CD4-positive, CD25-positive, alpha-beta regulatory T cell (primary cell): Measurements from ENCODE around the gene CFAP410. TPM values are rescaled to one million over a fixed set of nuclear protein-coding genes. Genes with fewer than 3 reads are reported as not detected.

ENCODE experiments used
- ATAC-seq, 2 donors: fragments of 150-1000 bp; cut with Tn5 transposase; one replicate each; pipeline ENCODE4 v1.10.0; 2021; ENCODE audit warnings: low read depth in 2 of 2, moderate number of reproducible peaks in 2 of 2, moderate library complexity in 1 of 2
- DNase-seq, 3 donors: peaks; one replicate each; pipeline versions ENCODE4 v3.0.0 to v3.0.0-alpha.2; 2012 to 2022; ENCODE audit warnings: mixed read lengths in 1 of 3
- H3K27ac ChIP-seq: one replicate; pipeline ENCODE4 v1.7.0; 2013; ENCODE audit warnings: mild to moderate bottlenecking, low read length; ENCODE audit not compliant: insufficient read depth, poor library complexity, severe bottlenecking
- H3K27me3 ChIP-seq: one replicate; pipeline ENCODE4 v1.7.0; 2013; ENCODE audit warnings: low read length; ENCODE audit not compliant: control insufficient read depth, insufficient read depth
- H3K36me3 ChIP-seq: one replicate; pipeline ENCODE4 v1.7.0; 2013; ENCODE audit warnings: mild to moderate bottlenecking, low read length, moderate library complexity; ENCODE audit not compliant: control insufficient read depth, insufficient read depth
- H3K4me1 ChIP-seq: 2 replicates; pipeline ENCODE4 v1.7.0; 2013; ENCODE audit warnings: mild to moderate bottlenecking, low read length; ENCODE audit not compliant: insufficient read depth, control insufficient read depth, poor library complexity, severe bottlenecking
- H3K4me3 ChIP-seq: one replicate; pipeline ENCODE4 v1.7.0; 2013; ENCODE audit warnings: low read depth, mild to moderate bottlenecking, low read length, moderate library complexity
- H3K9me3 ChIP-seq, 2 experiments: 1 replicate in 1 of 2; 2 replicates in 1 of 2; pipeline ENCODE4 v1.7.0; 2013; ENCODE audit warnings: low read length in 2 of 2, mild to moderate bottlenecking in 1 of 2, moderate library complexity in 1 of 2; ENCODE audit not compliant: control insufficient read depth in 2 of 2
- H3K27ac Mint-ChIP-seq, 3 donors: one replicate each; pipeline ENCODE4 v1.8.0; 2020 to 2022; ENCODE audit warnings: mild to moderate bottlenecking in 3 of 3, mixed read lengths in 3 of 3, moderate library complexity in 2 of 3
- H3K27me3 Mint-ChIP-seq: one replicate; pipeline ENCODE4 v1.8.0; 2022; ENCODE audit warnings: mild to moderate bottlenecking, mixed read lengths
- H3K36me3 Mint-ChIP-seq: one replicate; pipeline ENCODE4 v1.8.0; 2020; ENCODE audit warnings: mixed read lengths
- H3K4me1 Mint-ChIP-seq, 4 donors: one replicate each; pipeline ENCODE4 v1.8.0; 2020 to 2022; ENCODE audit warnings: mixed read lengths in 4 of 4, mild to moderate bottlenecking in 1 of 4
- H3K4me3 Mint-ChIP-seq, 4 donors: one replicate each; pipeline ENCODE4 v1.8.0; 2020 to 2022; ENCODE audit warnings: mild to moderate bottlenecking in 4 of 4, mixed read lengths in 4 of 4, moderate library complexity in 3 of 4
- H3K9me3 Mint-ChIP-seq, 7 donors: one replicate each; pipeline ENCODE4 v1.8.0; 2020 to 2022; ENCODE audit warnings: mixed read lengths in 7 of 7, mild to moderate bottlenecking in 3 of 7, moderate library complexity in 2 of 7
- polyA plus RNA-seq, 4 donors: library from polyadenylated mRNA; unstranded; fragments of 300-500 nt; fragmentation: Illumina TruSeq; gene quantifications; one replicate each; pipeline ENCODE4 v1.2.3, GENCODE V29; 2021
- total RNA-seq: library from RNA; stranded (reverse); gene quantifications from one replicate; pipeline ENCODE4 v1.2.3, GENCODE V29; 2022

The CFAP410 gene
- total and polyA plus RNA-seq, 5 donors from 2014 or later, result 16.4 to 49.1 (median 17.2) TPM

DNA sequence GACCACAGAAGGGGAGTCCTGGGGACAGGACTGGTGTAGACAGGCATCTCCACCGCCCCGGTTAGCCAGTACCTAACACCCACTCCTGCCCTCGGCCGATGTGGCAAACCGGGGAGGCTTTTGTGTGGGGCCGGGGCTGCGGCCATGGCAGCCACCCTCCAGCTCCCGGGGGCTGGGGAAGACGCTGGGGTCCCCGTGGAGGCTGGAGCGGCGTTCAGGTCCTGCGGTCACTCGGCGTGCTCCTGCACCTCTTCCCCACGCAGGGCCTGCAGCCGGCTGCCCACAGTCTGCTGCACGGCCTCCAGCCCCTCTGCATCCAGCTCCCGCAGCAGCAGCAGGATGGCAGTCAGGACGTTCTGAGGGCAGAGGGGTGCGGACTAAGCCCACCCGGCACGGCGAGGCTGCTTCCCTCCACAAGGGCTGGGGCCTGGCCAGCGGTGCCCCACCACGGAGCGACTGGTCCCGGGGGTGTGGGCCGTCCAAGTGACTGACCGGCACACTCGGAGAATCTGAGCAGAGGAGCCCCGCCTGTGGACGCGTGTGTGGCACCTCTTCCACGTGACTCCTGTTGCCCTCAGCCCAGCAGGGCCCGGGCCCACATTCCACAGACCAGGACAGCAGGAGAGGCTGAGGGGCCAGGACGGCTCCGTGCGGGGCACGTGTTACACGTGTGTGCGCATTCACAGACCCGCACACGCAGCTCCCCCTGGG lies 9.1 kb downstream of the CFAP410 start:
- Mint-ChIP-seq H3K9me3 (peaks cover 0 to 3% (median 0%) of the 10 kb centered on the region in 7 donors), H3K36me3 (peaks cover 5% of the 10 kb centered on the region), H3K4me1 (peaks cover 0 to 6% (median 0%) of the 10 kb centered on the region in 4 donors), H3K27ac (no peak overlapping the region), H3K27me3 (no peaks in the 10 kb centered on the region), H3K4me3 (no peak overlapping the region)
- no peak overlapping the region for H3K4me3 ChIP-seq
- no peaks in the 10 kb centered on the region for H3K4me1 ChIP-seq
- no peak for ATAC-seq
- no peak overlapping the region for H3K27ac ChIP-seq
- no peak for DNase-seq
- H3K36me3 ChIP-seq, result peaks cover 2% of the 10 kb centered on the region
- H3K27me3 ChIP-seq, result no peaks in the 10 kb centered on the region
- H3K9me3 ChIP-seq, result no peaks in the 10 kb centered on the region

DNA sequence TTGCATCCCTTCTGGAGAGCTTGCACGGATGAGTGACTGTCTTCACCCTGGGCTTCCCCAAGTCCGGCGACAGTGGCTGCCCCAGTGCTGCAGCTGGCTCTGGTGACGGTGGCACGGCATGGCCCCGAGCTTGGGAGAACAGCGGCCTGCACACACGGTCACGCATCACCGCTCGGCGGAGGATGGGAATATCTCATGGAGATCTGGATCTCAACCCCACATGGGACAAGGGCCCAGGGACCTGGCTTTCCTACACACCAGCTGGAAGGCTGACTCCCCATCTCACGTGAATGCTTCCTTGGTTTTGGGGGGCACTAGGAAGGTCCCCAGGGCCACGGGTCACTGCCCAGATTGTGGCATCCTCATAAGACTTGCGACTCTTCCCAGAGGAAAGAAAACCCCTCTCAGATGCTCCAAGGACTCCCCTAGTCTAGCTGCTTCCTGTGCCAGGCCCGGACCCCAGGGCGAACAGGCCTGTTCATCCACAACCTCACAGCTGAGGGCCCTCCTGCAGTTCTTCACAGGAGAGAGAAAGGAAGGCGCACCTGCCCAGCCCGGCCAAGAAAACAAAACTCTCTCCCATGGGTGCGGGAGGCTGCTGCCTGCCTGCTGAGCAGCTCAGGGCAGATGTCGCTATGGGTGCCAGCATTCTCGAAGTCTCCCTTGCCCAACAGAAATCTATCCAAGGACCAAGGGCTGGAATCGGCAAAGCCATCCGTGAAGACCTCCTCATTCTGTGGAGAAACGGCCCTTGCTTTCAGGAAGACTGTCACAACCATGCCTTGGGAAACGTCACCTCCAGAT lies 9.9 kb downstream of the CFAP410 start:
- no peaks in the 10 kb centered on the region for H3K9me3 ChIP-seq
- H3K27ac Mint-ChIP-seq, result no peak overlapping the region
- ATAC-seq, result no peak
- no peaks in the 10 kb centered on the region for H3K4me1 ChIP-seq
- H3K9me3 Mint-ChIP-seq, result peaks cover 0 to 3% (median 0%) of the 10 kb centered on the region in 7 donors
- no peaks in the 10 kb centered on the region for H3K27me3 ChIP-seq
- peaks cover 0 to 6% (median 0%) of the 10 kb centered on the region in 4 donors for H3K4me1 Mint-ChIP-seq
- H3K27ac ChIP-seq, result no peak overlapping the region
- H3K4me3 ChIP-seq, result no peak overlapping the region
- DNase-seq, result no peak
- H3K27me3 Mint-ChIP-seq, result no peaks in the 10 kb centered on the region
- H3K36me3 ChIP-seq, result peaks cover 9% of the 10 kb centered on the region
- H3K4me3 Mint-ChIP-seq, result peak overlapping the region in 1 of 4 donors; percentile 54
- H3K36me3 Mint-ChIP-seq, result peaks cover 5% of the 10 kb centered on the region

DNA sequence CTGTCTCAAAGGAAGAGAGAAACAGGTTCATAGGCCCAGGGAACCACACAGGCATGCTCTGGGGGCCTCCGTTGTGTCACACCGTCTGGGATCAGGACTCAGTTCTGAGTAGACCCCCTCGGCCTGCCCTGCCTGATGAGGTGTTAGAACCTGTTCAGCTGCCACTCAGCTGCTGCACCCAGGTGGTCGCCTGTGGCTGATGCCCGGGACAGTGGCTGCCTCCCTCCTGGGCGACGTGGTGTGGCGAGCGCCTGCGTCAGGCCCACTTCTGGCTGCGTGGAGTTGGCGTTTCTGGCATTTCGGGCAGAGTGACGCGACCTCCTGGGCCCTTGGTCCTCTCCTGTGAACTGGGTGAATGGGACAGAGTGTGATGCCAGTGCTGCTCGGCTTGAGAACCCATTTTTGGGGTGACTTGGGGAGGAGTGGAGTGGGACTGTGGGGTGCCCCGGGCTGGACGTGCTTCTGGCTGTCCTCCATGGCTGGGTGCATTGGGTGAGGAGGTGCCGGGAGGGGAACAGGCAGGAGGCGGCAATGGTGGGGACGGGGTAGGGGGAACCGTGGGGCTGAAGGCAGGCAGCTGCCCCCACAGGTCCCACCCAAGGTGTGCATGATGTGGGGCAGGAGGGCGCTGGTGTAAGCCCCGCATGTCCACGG lies 10.8 kb downstream of the CFAP410 start:
- Histone ChIP-seq H3K4me3 (no peak overlapping the region), H3K27ac (no peak overlapping the region), H3K9me3 (no peaks in the 10 kb centered on the region), H3K4me1 (no peaks in the 10 kb centered on the region), H3K36me3 (peaks cover 10% of the 10 kb centered on the region), H3K27me3 (no peaks in the 10 kb centered on the region)
- Mint-ChIP-seq H3K36me3 (peaks cover 5% of the 10 kb centered on the region), H3K4me1 (peaks cover 0 to 6% (median 0%) of the 10 kb centered on the region in 4 donors), H3K27ac (peak overlapping the region in 1 of 3 donors; percentile 23), H3K27me3 (no peaks in the 10 kb centered on the region), H3K9me3 (peaks cover 0 to 3% (median 0%) of the 10 kb centered on the region in 7 donors), H3K4me3 (no peak overlapping the region)
- no peak for DNase-seq
- ATAC-seq, result peak in 1 of 2 donors; percentile 4

GRCh38 chr21:44327603-44327974 lies 11.6 kb downstream of the CFAP410 start:
- Histone ChIP-seq H3K27me3 (no peaks in the 10 kb centered on the region), H3K36me3 (peaks cover 13% of the 10 kb centered on the region)
- no peak overlapping the region for H3K27ac Mint-ChIP-seq

GRCh38 chr21:44326716-44327602 lies 12.2 kb downstream of the CFAP410 start:
- H3K27ac Mint-ChIP-seq, result no peak overlapping the region
- H3K27me3 Mint-ChIP-seq, result no peaks in the 10 kb centered on the region
- no peaks in the 10 kb centered on the region for H3K27me3 ChIP-seq
- H3K4me3 Mint-ChIP-seq, result no peak overlapping the region
- H3K9me3 ChIP-seq, result no peaks in the 10 kb centered on the region
- no peaks in the 10 kb centered on the region for H3K4me1 ChIP-seq
- peaks cover 0 to 3% (median 0%) of the 10 kb centered on the region in 7 donors for H3K9me3 Mint-ChIP-seq
- H3K27ac ChIP-seq, result no peak overlapping the region
- no peak for DNase-seq
- peaks cover 0 to 5% (median 0%) of the 10 kb centered on the region in 4 donors for H3K4me1 Mint-ChIP-seq
- no peak overlapping the region for H3K4me3 ChIP-seq
- H3K36me3 ChIP-seq, result peaks cover 15% of the 10 kb centered on the region
- no peak for ATAC-seq
- H3K36me3 Mint-ChIP-seq, result peaks cover 3% of the 10 kb centered on the region

More at GRCh38 chr21:44327603-44327974, 11.6 kb downstream of the CFAP410 start:
- Histone ChIP-seq H3K4me1 (no peaks in the 10 kb centered on the region), H3K9me3 (no peaks in the 10 kb centered on the region), H3K4me3 (no peak overlapping the region), H3K27ac (no peak overlapping the region)
- Mint-ChIP-seq H3K4me3 (no peak overlapping the region), H3K9me3 (peaks cover 0 to 3% (median 0%) of the 10 kb centered on the region in 7 donors), H3K4me1 (peaks cover 0 to 6% (median 0%) of the 10 kb centered on the region in 4 donors), H3K36me3 (peaks cover 5% of the 10 kb centered on the region), H3K27me3 (no peaks in the 10 kb centered on the region)
- ATAC-seq (no peak), DNase-seq (no peak)

GRCh38 chr21:44326272-44326647 lies 12.9 kb downstream of the CFAP410 start:
- H3K4me3 ChIP-seq, result no peak overlapping the region
- DNase-seq, result no peak
- H3K4me1 ChIP-seq, result no peaks in the 10 kb centered on the region
- ATAC-seq, result no peak
- H3K4me1 Mint-ChIP-seq, result peaks cover 0 to 3% (median 0%) of the 10 kb centered on the region in 4 donors
- H3K27me3 Mint-ChIP-seq, result no peaks in the 10 kb centered on the region
- no peak overlapping the region for H3K27ac ChIP-seq
- H3K4me3 Mint-ChIP-seq, result no peak overlapping the region
- H3K36me3 Mint-ChIP-seq, result no peaks in the 10 kb centered on the region
- H3K36me3 ChIP-seq, result peaks cover 19% of the 10 kb centered on the region
- H3K9me3 Mint-ChIP-seq, result peaks cover 0 to 3% (median 0%) of the 10 kb centered on the region in 7 donors
- no peak overlapping the region for H3K27ac Mint-ChIP-seq
- no peaks in the 10 kb centered on the region for H3K27me3 ChIP-seq
- no peaks in the 10 kb centered on the region for H3K9me3 ChIP-seq
